Heart left ventricle (tissue), 13 donors: ENCODE data around the gene CLSTN2.

ENCODE experiments used
- POLR2A ChIP-seq, 2 donors: fragments of 450-650 bp; IDR thresholded peaks; one replicate each; pipeline ENCODE4 v1.6.1; 2017; ENCODE audit warnings: antibody characterized with exemption in 2 of 2, mild to moderate bottlenecking in 2 of 2, moderate library complexity in 2 of 2
- TF ChIP-seq, protein P1 (sequence below), 12 donors: fragments of 200-600 bp; sonication (generic) in 4 of 12; IDR thresholded peaks; one replicate each; pipeline versions ENCODE4 v1.5.0 to v1.8.0; 2018 to 2022; ENCODE audit warnings: antibody characterized with exemption in 12 of 12, mild to moderate bottlenecking in 5 of 12
- donor health status: ischemic (EF 13 %, LVEDD 7.1; RV severe dilation, severe dysfunction).
- donor health status: DM: no; HTN: yes; CAD: no.
- donor health status: DM: no; HTN: no; CAD: no.
- donor health status: ischemic (EF 25% LVEDD 6.9; RV normal size, moderate dysfunction).
- donor health status: ischemic (EF 25% LVEDD 5.7; RV mildly dilated, moderate dysfunction).
- donor health status: ischemic (EF 35%, LVEDD 5.7; RV mildly dilated, moderate dysfunction).
- donor health status: nonischemic (EF 11% LVEDD 7.7; RV severe dilation, severe dysfunction).
- donor health status: DM: yes; HTN: yes; CAD: no.
- donor health status: PGD.
- donor health status: ischemic (EF 29% LVEDD 5.4; RV normal size, mild dysfunction).
- donor health status: nonischemic (EF 23%, LVEDD 6.1; RV moderate dilation, normal function).

DNA sequence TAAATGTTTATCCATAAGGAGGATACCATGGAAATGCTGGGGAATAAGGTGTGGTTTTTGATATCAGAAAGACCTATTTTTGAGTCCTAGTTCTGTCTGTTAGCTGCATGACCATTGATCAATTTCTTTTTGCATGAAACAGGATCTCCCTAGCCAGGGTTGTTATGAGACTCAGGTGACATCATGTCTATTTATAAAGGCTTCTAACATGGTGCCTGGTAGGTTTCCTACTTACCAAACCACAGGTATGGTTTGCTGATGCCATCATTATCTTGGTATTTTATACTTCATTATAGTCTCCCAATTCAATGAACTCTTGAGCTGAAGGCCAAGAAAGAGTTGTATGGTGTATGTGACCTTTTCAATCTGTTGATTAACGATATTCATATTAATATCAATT lies 144.0 kb downstream of the CLSTN2 start:
- TF ChIP-seq, protein P1, sequence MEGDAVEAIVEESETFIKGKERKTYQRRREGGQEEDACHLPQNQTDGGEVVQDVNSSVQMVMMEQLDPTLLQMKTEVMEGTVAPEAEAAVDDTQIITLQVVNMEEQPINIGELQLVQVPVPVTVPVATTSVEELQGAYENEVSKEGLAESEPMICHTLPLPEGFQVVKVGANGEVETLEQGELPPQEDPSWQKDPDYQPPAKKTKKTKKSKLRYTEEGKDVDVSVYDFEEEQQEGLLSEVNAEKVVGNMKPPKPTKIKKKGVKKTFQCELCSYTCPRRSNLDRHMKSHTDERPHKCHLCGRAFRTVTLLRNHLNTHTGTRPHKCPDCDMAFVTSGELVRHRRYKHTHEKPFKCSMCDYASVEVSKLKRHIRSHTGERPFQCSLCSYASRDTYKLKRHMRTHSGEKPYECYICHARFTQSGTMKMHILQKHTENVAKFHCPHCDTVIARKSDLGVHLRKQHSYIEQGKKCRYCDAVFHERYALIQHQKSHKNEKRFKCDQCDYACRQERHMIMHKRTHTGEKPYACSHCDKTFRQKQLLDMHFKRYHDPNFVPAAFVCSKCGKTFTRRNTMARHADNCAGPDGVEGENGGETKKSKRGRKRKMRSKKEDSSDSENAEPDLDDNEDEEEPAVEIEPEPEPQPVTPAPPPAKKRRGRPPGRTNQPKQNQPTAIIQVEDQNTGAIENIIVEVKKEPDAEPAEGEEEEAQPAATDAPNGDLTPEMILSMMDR (IDR thresholded peaks at IDR 0.05), result no peak
- no peak for TF ChIP-seq POLR2A (IDR thresholded peaks at IDR 0.05)
